Measurements from ENCODE around the gene SUPT6H.

- TF ChIP-seq EZH2phosphoT487 (IDR thresholded peaks at IDR 0.05; ENCODE audit: borderline replicate concordance, low read depth, low read length) = no peak
- no peak for TF ChIP-seq CTCF (conservative IDR thresholded peaks at IDR 0.05; ENCODE audit: low read length)
Measured at GRCh38 chr17:28675490-28675889, 13.5 kb downstream of the SUPT6H start.

All from OCI-LY7 (cell line).